Right lobe of liver (tissue), 6 donors: ENCODE results near the gene ATP5F1D. TPM values are rescaled to one million over a fixed set of nuclear protein-coding genes. Genes with fewer than 3 reads are reported as not detected.

Source experiments
- ATAC-seq, 4 donors: fragments of 200-7000 bp; cut with Tn5 transposase; one replicate each; pipeline ENCODE4 v1.9.1; 2020; ENCODE audit warnings: mild to moderate bottlenecking in 4 of 4, moderate library complexity in 4 of 4
- DNase-seq, 3 donors: peaks; one replicate each; pipeline ENCODE4 v3.0.0-alpha.2; 2020
- H3K27ac ChIP-seq, 3 donors: fragments of 200-600 bp; one replicate each; pipeline ENCODE4 v1.8.0; 2022
- H3K27me3 ChIP-seq, 2 donors: fragments of 200-600 bp; one replicate each; pipeline ENCODE4 v1.8.0; 2022
- H3K36me3 ChIP-seq, 4 donors: fragments of 200-600 bp; sonication (generic) in 1 of 4; one replicate each; pipeline versions ENCODE4 v1.5.1 to v1.8.0; 2017 to 2022; ENCODE audit warnings: control low read depth in 1 of 4
- H3K4me1 ChIP-seq, 4 donors: fragments of 200-600 bp; sonication (generic) in 1 of 4; one replicate each; pipeline versions ENCODE4 v1.5.1 to v1.8.0; 2017 to 2022; ENCODE audit warnings: control low read depth in 1 of 4
- H3K4me3 ChIP-seq, 3 donors: fragments of 200-600 bp; one replicate each; pipeline ENCODE4 v1.8.0; 2022
- H3K9me3 ChIP-seq, 4 donors: fragments of 200-600 bp; sonication (generic) in 1 of 4; one replicate each; pipeline versions ENCODE4 v1.5.1 to v1.8.0; 2017 to 2022; ENCODE audit warnings: control low read depth in 1 of 4
- CTCF ChIP-seq, 4 donors: fragments of 200-600 bp in 3 of 4; fragments of 450-650 bp in 1 of 4; IDR thresholded peaks; one replicate each; pipeline versions ENCODE4 v1.5.1 to v1.8.0; 2016 to 2022; ENCODE audit warnings: antibody characterized with exemption in 4 of 4, mild to moderate bottlenecking in 2 of 4
- POLR2A ChIP-seq: fragments of 450-650 bp; IDR thresholded peaks from one replicate; pipeline ENCODE4 v1.6.1; 2017; ENCODE audit warnings: antibody characterized with exemption, mild to moderate bottlenecking
- WGBS: methylation state at CpG from one replicate; pipeline ENCODE4 v1.1.6; 2018; ENCODE audit warnings: low coverage, low lambda C conversion rate; ENCODE audit not compliant: insufficient coverage; ENCODE audit errors: missing lambda C conversion rate; 5-methylcytosine and 5-hydroxymethylcytosine counted together
- intact Hi-C, 2 donors: fragments of 100-400 bp; cut with DNase I; formaldehyde crosslinking; loops; one replicate each; pipeline versions ENCODE4 v1.11.2 to v1.14.1; 2022
- total RNA-seq, 6 experiments: library from RNA; depleted of rRNA in 2 of 6; stranded (reverse); fragments of >200 nt in 2 of 6; fragmentation: NEBNext Ultra II Directional in 3 of 6; extraction: Animal tissue kit (Norgen Biotek cat#: 25700) in 3 of 6; gene quantifications; one replicate each; pipeline versions ENCODE4 v1.1.0 to v1.2.4, GENCODE V29; 2016 to 2023
- donor health status: DM: no; HTN: yes; CAD: no.
- donor health status: DM: no; HTN: no; CAD: no.
- donor health status: DM: no; HTN: no; CAD: no.
- donor health status: DM: no; HTN: yes; CAD: no.
- donor health status: DM: no; HTN: yes; CAD: no.

ATP5F1D gene
- total RNA-seq, 6 experiments from 2014 or later: 98.1 to 240 (median 137) TPM

- no peaks in the 10 kb centered on the region for H3K9me3 ChIP-seq
- peaks cover 7 to 45% (median 27%) of the 10 kb centered on the region in 4 donors for H3K36me3 ChIP-seq
- TF ChIP-seq POLR2A (no peak), CTCF (IDR thresholded peaks at IDR 0.05) (no peak)
- H3K4me1 ChIP-seq: peaks cover 0 to 49% (median 20%) of the 10 kb centered on the region in 4 donors
- peak overlapping the region; percentile 84 to 97 (median 95) for H3K27ac ChIP-seq
- intact Hi-C loops: loop anchor here in 1 of 2 donors (5.0 kb wide), 1 partner anchor 121 kb away; no protein-coding TSS in a partner anchor
- ATAC-seq (no peak), DNase-seq (peak in 1 of 3 donors; percentile 74)
- WGBS: 55% methylated on average over 7 of the region's 43 CpGs
- peak overlapping the region; percentile 57 to 72 (median 70) for H3K4me3 ChIP-seq
- no peaks in the 10 kb centered on the region for H3K27me3 ChIP-seq
Measured at GRCh38 chr19:1275976-1276627, 34.6 kb downstream of the ATP5F1D start.

GRCh38 chr19:1276628-1277022 lies 35.1 kb downstream of the ATP5F1D start:
- intact Hi-C loops: loop anchor here in 1 of 2 donors (5.0 kb wide), 1 partner anchor 121 kb away; no protein-coding TSS in a partner anchor
- H3K4me3 ChIP-seq: peak overlapping the region in 2 of 3 donors; percentile 57 to 72
- H3K9me3 ChIP-seq: no peaks in the 10 kb centered on the region
- DNase-seq (peak in 1 of 3 donors; percentile 35), ATAC-seq (no peak)
- peaks cover 7 to 40% (median 24%) of the 10 kb centered on the region in 4 donors for H3K36me3 ChIP-seq
- H3K27ac ChIP-seq: peak overlapping the region in 1 of 3 donors; percentile 97
- H3K27me3 ChIP-seq: no peaks in the 10 kb centered on the region
- WGBS: 86% methylated on average over 5 of the region's 10 CpGs
- TF ChIP-seq CTCF (IDR thresholded peaks at IDR 0.05): no peak
- no peak for TF ChIP-seq POLR2A
- H3K4me1 ChIP-seq: peaks cover 0 to 43% (median 18%) of the 10 kb centered on the region in 4 donors

- no peak overlapping the region for H3K4me3 ChIP-seq
- H3K27me3 ChIP-seq: no peaks in the 10 kb centered on the region
- TF ChIP-seq CTCF (IDR thresholded peaks at IDR 0.05) (no peak), POLR2A (no peak)
- peaks cover 0 to 39% (median 16%) of the 10 kb centered on the region in 4 donors for H3K4me1 ChIP-seq
- peaks cover 7 to 36% (median 21%) of the 10 kb centered on the region in 4 donors for H3K36me3 ChIP-seq
- intact Hi-C loops: loop anchor here in 1 of 2 donors (5.0 kb wide), 1 partner anchor 120 kb away; no protein-coding TSS in a partner anchor
- no peaks in the 10 kb centered on the region for H3K9me3 ChIP-seq
- ATAC-seq (no peak), DNase-seq (peak in 2 of 3 donors; percentile 35 to 57)
- WGBS: 93% methylated on average over 3 of the region's 15 CpGs
- no peak overlapping the region for H3K27ac ChIP-seq
Measured at GRCh38 chr19:1277061-1277460, 35.5 kb downstream of the ATP5F1D start.

GRCh38 chr19:1278074-1278473 lies 36.5 kb downstream of the ATP5F1D start:
- Histone ChIP-seq H3K9me3 (no peaks in the 10 kb centered on the region), H3K4me3 (no peak overlapping the region), H3K4me1 (peaks cover 0 to 33% (median 15%) of the 10 kb centered on the region in 4 donors), H3K36me3 (peaks cover 0 to 26% (median 13%) of the 10 kb centered on the region in 4 donors), H3K27ac (no peak overlapping the region), H3K27me3 (no peaks in the 10 kb centered on the region)
- DNase-seq: peak in 1 of 3 donors; percentile 30
- intact Hi-C loops: loop anchor here in 1 of 2 donors (5.0 kb wide), 1 partner anchor 119 kb away; no protein-coding TSS in a partner anchor
- WGBS: 100% methylated on average over 1 of the region's 12 CpGs
- TF ChIP-seq CTCF (IDR thresholded peaks at IDR 0.05): no peak
- no peak for TF ChIP-seq POLR2A
- no peak for ATAC-seq
